ENCODE data around the gene KIZ.
A peak's percentile ranks its signal among the peaks of the same experiment; 100 is the strongest.
"Not testable (repeated sequence)": the region's sequence is repeated elsewhere in the genome, so short reads cannot be mapped to it uniquely, and the experiment has no call there.

The KIZ gene

GRCh38 chr20:21230220-21230619, 104.3 kb downstream of the KIZ start:
- DNase-seq (ENCODE audit: low spot score) = no peak

GRCh38 chr20:21230686-21231085, 104.8 kb downstream of the KIZ start:
- no peak for DNase-seq (ENCODE audit: low spot score)

DNA sequence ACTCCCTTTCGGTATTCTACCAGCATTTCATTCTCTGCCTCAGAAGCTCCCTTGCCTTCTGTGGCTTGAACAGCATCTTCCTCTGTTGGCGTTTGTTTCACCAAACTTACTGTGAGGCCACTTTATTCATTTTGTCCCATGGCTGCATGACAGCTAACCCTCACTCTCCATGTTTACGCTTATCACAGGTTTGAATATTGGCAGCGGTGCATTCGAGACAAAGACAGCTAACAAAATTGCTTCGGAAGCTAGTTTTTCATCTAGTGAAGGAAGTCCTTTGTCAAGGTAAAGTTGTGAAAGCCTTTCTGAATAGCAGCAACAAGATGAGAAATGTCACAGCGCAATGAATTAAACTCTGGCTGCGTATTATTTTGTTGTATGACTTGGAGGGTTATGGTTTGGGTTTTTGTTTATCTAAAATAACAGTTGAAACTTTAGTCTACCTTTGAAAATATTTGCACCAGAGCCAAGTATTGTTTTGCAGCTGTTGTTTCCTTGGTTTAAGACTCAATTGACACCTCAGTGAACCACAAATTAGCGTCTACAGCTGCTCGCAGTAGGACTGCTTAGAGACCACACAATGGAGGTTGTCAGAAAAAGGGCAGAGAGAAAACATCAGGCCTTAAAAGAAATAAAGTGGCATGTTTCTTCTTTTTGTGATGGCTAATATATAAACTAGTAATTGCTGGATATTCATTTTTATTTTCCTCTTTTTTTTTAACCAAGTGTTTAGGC, 106.8 kb downstream of the KIZ start:
- no peak for DNase-seq (ENCODE audit: low spot score)

GRCh38 chr20:21234324-21234723, 108.4 kb downstream of the KIZ start:
- DNase-seq (ENCODE audit: low spot score) = no peak

DNA sequence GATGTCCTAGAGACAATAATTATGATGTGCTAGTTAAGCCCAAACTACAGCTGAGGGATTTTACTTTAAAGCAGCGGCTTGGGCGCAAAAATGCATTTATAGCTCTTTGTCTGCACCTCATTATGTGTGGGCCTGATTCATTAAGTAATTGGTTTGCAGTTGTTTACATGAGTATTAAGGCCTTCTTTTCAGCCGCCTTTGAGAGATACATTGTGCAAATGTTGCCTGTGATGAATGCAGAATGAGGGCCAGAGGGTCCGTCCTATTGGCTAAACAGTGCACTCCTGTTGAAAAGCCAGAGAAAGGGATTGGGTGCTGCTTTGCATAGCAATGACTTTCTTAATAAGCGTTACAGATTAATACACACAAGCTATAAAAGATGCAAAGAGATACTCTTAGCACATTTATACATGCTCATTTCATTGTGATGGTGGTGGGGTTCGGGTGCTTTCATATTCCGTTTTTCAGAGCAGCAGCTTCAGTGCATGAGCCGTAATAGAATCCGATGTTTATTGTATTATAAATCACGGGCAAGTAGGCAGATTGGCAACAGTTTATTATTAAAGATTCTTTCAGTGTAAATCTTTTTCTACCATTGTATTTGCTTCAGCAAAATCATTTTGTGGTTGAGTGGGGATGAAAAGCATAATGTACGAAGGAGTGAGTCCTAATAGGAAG, 109.1 kb downstream of the KIZ start:
- DNase-seq (ENCODE audit: low spot score) = no peak

GRCh38 chr20:21235484-21236445, 109.9 kb downstream of the KIZ start:
- peak; percentile 69 for DNase-seq (ENCODE audit: low spot score)

DNA sequence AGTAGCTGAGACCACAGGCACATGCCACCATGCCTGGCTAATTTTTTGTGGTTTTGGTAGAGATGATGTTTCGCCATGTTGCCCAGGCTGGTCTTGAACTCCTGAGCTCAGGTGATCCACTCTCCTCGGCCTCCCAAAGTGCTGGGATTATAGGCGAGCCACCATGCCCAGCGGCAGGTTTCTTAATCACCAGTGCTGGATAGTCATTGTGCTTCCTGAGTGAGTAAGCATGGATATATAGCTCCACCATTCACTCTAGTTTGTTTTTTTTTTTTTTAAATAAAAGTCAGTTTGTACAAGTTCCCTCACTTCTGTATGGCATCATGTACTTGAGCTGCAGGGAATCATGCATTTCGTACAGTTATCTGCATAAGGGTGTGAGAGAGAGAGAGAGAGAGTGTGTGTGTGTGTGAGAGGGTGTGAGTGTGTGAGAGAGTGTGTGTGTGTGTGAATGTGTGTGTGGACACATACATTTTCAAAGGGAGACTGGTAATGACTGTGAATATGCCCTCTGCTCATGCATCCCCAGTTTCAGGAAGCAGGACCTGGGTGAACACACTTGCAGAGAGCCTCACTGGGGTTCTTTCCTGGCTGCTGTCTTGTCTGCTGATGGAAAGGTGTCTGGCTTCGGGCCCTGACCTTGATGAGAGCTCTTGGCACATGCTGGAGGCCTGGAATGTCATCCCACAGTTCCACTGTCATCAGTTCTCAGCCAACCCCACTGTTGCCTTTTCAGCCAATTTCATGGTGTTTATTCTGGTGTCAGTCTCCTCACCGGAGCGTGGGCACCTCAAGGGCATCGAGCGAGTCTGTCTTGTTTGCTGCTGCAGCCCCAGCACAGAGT, 112.3 kb downstream of the KIZ start:
- peak; percentile 7 for DNase-seq (ENCODE audit: low spot score)

- no peak for DNase-seq (ENCODE audit: low spot score)
Measured at GRCh38 chr20:21238818-21239536, 113.1 kb downstream of the KIZ start.

DNA sequence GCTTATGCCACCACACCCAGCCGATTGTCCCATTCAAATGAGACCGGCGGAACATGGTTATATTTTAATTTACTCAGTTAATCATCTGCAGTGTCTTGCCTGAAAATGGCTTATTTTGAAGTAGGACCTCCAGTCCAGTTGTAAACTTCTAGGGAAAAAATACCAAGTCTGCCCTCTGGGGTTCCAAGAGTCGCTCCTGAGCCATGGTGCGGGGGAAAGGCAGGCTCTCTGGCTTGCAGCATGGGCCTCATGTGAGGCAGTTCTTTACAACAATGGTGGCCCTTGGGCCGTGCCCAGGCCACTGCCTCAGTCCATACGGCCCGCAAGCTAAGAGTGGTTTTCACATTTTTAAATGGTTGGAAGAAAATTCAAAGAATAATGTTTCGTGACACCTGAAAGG, 114.5 kb downstream of the KIZ start:
- no peak for DNase-seq (ENCODE audit: low spot score)

GRCh38 chr20:21241406-21241805, 115.5 kb downstream of the KIZ start:
- DNase-seq (ENCODE audit: low spot score) = no peak

GRCh38 chr20:21243811-21244210, 117.9 kb downstream of the KIZ start:
- no peak for DNase-seq (ENCODE audit: low spot score)

- DNase-seq (ENCODE audit: low spot score) = no peak
Measured at GRCh38 chr20:21244808-21245207, 118.9 kb downstream of the KIZ start.

DNA sequence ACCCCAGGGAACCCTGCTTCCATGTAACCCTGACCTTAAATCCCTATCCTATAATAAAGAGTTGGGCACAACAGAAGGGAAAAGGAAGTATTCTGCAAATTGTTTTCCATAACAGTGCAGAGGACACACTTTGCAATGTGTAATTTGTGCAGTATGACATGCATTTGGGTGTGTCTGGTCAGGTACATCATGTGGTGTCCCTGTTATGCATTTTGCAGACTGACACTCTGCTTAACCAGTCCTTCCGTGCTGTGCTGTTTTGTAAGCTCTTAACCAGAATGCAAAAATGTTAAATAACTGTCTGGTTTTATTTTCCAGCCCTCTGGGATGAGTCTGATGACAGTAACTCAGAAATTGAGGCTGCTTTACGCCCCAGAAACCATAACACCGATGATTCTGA, 120.3 kb downstream of the KIZ start:
- no peak for DNase-seq (ENCODE audit: low spot score)

DNA sequence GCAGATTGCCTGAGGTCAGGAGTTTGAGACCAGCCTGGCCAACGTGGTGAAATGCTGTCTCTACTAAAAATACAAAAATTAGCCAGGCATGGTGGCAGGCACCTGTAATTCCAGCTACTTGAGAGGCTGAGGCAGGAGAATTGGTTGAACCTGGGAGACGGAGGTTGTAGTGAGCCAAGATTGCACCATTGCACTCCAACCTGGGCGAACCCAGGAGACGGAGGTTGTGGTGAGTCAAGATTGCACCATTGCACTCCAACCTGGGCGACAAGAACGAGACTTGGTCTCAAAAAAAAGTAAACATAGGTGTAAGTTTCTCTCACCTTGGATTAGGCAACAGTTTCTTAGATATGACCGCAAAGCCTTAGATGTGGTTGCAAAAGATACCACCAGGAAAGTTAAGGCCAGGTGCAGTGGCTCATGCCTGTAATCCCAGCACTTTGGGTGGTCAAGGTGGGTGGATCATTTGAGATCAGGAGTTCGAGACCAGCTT, 121.8 kb downstream of the KIZ start:
- DNase-seq (ENCODE audit: low spot score) = not testable (repeated sequence)

DNA sequence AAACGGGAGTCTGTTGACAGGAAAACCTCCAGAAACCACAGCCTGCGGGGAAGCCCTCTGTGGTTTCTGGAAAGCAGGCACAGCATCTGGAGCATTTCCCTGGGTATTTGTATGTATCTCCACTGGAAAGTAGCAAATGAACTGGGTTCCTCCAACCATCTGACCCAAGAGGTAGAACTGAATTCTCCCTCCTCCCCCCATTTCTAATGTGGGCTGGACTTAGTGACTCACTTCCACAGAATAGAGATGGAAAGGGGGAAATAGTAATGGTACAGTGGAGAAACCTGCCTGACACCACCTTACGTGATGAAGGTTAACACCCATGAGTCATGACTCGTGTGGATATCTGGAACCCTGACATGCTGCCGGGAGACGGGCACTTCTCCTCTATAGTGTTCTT, 125.4 kb downstream of the KIZ start:
- no peak for DNase-seq (ENCODE audit: low spot score)

DNA sequence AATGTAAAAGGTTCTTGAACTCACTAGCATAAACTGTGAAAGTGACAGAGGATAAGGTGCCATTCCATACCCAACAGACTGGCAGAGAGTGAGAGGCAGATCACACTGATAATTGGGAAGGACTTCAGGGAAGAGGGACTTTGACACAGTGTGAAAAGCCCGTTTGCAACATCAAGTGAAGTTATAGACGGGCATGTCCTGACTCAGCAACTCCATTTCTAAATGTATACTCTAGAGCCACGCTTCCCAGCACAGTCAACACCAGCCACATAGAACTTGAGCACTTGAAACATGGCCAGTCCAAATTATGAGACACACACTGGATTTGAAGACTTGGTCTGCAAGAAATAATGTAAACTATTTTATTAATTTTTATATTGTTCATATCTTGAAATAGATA, 131.3 kb downstream of the KIZ start:
- DNase-seq (ENCODE audit: low spot score) = no peak

GRCh38 chr20:21258411-21258810, 132.5 kb downstream of the KIZ start:
- no peak for DNase-seq (ENCODE audit: low spot score)

GRCh38 chr20:21259346-21259745, 133.5 kb downstream of the KIZ start:
- no peak for DNase-seq (ENCODE audit: low spot score)

DNA sequence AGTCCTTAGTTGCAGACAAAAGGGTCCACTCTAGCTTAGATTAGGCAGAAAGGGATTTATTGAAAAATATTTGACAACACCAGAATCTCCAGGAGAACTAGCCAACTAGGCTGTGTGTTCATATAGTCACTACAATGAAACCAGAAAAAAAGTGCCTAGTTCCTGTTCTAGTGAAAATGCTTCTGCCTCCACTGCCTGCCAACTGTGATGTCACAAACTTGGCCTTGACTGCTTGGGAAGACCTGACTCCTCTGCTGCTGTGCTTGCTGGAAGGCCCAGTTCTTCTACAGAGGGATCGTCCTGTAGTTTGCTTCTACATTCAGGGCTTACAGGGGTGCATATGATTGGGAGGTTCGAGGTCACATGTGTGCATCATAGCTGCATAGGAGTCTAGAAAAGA, 136.9 kb downstream of the KIZ start:
- no peak for DNase-seq (ENCODE audit: low spot score)

DNA sequence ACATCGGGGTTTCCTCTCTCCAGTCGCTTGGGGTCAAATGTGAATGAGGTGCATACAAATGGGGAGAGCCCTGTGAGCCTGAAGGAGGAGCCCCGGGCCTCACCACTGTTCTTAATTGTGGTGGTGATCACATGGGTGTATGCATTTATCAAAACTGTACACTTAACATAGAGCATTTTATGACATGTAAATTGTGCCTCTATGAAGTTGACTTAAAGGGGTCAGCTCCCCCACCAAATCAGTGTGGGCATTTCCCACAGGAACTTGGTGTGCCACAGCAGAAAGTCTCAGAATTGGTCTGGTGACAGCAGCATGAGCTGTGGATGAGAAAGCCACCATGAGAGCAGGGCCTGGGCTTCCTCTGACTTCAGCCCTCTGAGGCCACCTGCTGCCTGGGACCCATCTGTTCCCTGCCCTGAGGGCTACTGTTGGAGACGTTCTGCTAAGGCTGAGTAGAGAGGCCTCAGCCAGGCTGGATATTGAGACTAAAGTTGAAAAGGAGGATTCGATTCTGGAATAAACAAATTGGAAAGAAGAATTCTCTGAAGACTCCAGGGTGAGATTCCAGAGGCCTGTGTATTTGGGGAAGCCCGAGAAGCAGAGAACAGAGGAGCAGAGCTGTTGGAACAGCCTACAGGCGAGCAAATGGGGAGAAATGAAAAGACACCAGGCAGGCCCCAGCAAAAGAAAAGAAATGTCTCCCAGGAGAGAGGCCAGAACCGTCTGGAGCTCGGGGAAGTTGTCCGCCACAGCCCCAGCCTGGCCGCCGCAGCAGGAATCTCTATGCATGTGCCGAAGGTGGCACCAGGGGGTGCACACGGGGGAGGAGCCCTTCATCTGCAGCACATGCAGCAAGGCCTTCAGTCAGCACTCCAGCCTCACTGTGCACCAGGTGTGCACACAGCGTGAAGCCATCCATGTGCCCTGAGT, 139.6 kb downstream of the KIZ start:
- DNase-seq (ENCODE audit: low spot score) = no peak

Measured in kidney capillary endothelial cell (primary cell).